GM18519 (cell line): ENCODE data around the gene USP13.
"Not testable (repeated sequence)": the region's sequence is repeated elsewhere in the genome, so short reads cannot be mapped to it uniquely, and the experiment has no call there.

Experiments used
- ATAC-seq: cut with Tn5 transposase; IDR thresholded peaks from one replicate; pipeline ENCODE4 v1.9.1; 2021; ENCODE audit warnings: mild to moderate bottlenecking, moderate library complexity; ENCODE audit not compliant: unreplicated experiment, low FRiP score

The USP13 gene

GRCh38 chr3:179775416-179776122 lies 122.7 kb downstream of the USP13 start:
- ATAC-seq = no peak

GRCh38 chr3:179782841-179783240 lies 130.0 kb downstream of the USP13 start:
- not testable (repeated sequence) for ATAC-seq

- ATAC-seq = no peak
Measured at GRCh38 chr3:179788996-179789395, 136.2 kb downstream of the USP13 start.

GRCh38 chr3:179791793-179792192 lies 139.0 kb downstream of the USP13 start:
- ATAC-seq = no peak

- ATAC-seq = no peak
Measured at GRCh38 chr3:179794355-179794754, 141.5 kb downstream of the USP13 start.

GRCh38 chr3:179796421-179796820 lies 143.6 kb downstream of the USP13 start:
- ATAC-seq = no peak

- no peak for ATAC-seq
Measured at GRCh38 chr3:179797192-179797591, 144.4 kb downstream of the USP13 start.

- no peak for ATAC-seq
Measured at GRCh38 chr3:179801263-179801662, 148.4 kb downstream of the USP13 start.

- no peak for ATAC-seq
Measured at GRCh38 chr3:179801856-179802255, 149.0 kb downstream of the USP13 start.

- no peak for ATAC-seq
Measured at GRCh38 chr3:179806177-179806576, 153.3 kb downstream of the USP13 start.

- ATAC-seq = no peak
Measured at GRCh38 chr3:179807588-179807987, 154.7 kb downstream of the USP13 start.

- no peak for ATAC-seq
Measured at GRCh38 chr3:179809639-179810038, 156.8 kb downstream of the USP13 start.

- ATAC-seq = peak; percentile 86
Measured at GRCh38 chr3:179811321-179812095, 158.7 kb downstream of the USP13 start.

GRCh38 chr3:179812096-179812382 lies 159.2 kb downstream of the USP13 start:
- no peak for ATAC-seq

GRCh38 chr3:179819379-179819778 lies 166.5 kb downstream of the USP13 start:
- no peak for ATAC-seq

- no peak for ATAC-seq
Measured at GRCh38 chr3:179822296-179822695, 169.5 kb downstream of the USP13 start.

- no peak for ATAC-seq
Measured at GRCh38 chr3:179825527-179826246, 172.8 kb downstream of the USP13 start.

GRCh38 chr3:179826247-179826637 lies 173.4 kb downstream of the USP13 start:
- ATAC-seq = no peak

GRCh38 chr3:179828738-179829137 lies 175.9 kb downstream of the USP13 start:
- ATAC-seq = no peak

- ATAC-seq = no peak
Measured at GRCh38 chr3:179829401-179829800, 176.6 kb downstream of the USP13 start.

- ATAC-seq = no peak
Measured at GRCh38 chr3:179832333-179832854, 179.6 kb downstream of the USP13 start.
